IPS-18a (cell line): ENCODE results near the gene IGSF10.

Experiments used
- H3K27ac ChIP-seq: one replicate; pipeline ENCODE4 v1.5.1; 2013; ENCODE audit warnings: low read length
- H3K27me3 ChIP-seq: one replicate; pipeline ENCODE4 v1.6.1; 2013; ENCODE audit warnings: mild to moderate bottlenecking, low read length; ENCODE audit not compliant: control insufficient read depth, insufficient read depth
- H3K36me3 ChIP-seq: one replicate; pipeline ENCODE4 v1.6.1; 2013; ENCODE audit warnings: low read depth, low read length; ENCODE audit not compliant: control insufficient read depth
- H3K4me1 ChIP-seq: one replicate; pipeline ENCODE4 v1.6.1; 2013; ENCODE audit warnings: low read depth, low read length; ENCODE audit not compliant: control insufficient read depth
- H3K4me3 ChIP-seq: one replicate; pipeline ENCODE4 v1.5.1; 2013; ENCODE audit warnings: low read length
- H3K9ac ChIP-seq: one replicate; pipeline ENCODE4 v1.6.1; 2013; ENCODE audit warnings: mild to moderate bottlenecking, low read length, moderate library complexity
- H3K9me3 ChIP-seq: one replicate; pipeline ENCODE4 v1.6.1; 2013; ENCODE audit warnings: low read depth, low read length; ENCODE audit not compliant: control insufficient read depth

IGSF10 gene

DNA sequence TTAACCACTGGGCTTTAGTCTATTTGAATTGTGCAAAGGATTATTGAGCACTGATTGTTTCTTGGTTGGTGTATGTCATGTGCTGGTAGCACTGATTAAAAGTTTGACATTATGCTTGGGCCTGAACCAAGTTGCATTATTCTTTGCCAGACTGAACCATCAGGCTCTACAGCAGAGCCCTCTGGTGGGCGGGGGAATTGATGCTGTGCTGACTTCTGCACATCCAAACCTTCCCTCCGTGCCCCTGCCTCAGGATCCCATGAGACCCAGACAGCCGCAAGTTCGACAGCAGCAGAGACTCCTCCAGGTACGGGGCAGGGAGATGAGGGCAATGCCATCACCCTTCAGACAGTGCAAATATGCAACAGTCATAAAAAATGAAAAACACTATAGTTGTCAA lies 47.9 kb downstream of the IGSF10 start:
- Histone ChIP-seq H3K36me3 (no peaks in the 10 kb centered on the region), H3K27ac (no peak overlapping the region), H3K4me1 (no peaks in the 10 kb centered on the region), H3K9ac (no peak overlapping the region), H3K4me3 (no peak overlapping the region), H3K9me3 (no peaks in the 10 kb centered on the region), H3K27me3 (no peaks in the 10 kb centered on the region)
